A673 (cell line): ENCODE results near the gene SLIT3. TPM values are rescaled to one million over a fixed set of nuclear protein-coding genes. Genes with fewer than 3 reads are reported as not detected.

Experiments used
- BruUV-seq: library from RNA; stranded (reverse); fragments of 400-500 nt; replicated peaks from 2 replicates; lab custom pipeline; 2021; lab: Mats Ljungman, UMichigan
- CTCF ChIA-PET: fragments of 300-600 bp; sonication (Branson Sonifier 250); formaldehyde crosslinking; loops from one replicate; lab custom pipeline; 2022; ENCODE audit warnings: antibody characterized with exemption; lab: Charles Lee
- POLR2A ChIA-PET: fragments of 300-600 bp; sonication (Branson Sonifier 250); formaldehyde crosslinking; loops from one replicate; lab custom pipeline; 2022; ENCODE audit warnings: antibody characterized with exemption; ENCODE audit not compliant: low non-redundant PET; lab: Charles Lee
- DNase-seq: peaks from one replicate; pipeline ENCODE4 v3.0.0-alpha.2; 2015; ENCODE audit warnings: low spot score
- H3K27ac ChIP-seq: fragments of 200-600 bp; sonication (generic); 2 replicates; pipeline ENCODE4 v1.5.1; 2016; ENCODE audit warnings: mixed run types, low read depth, mild to moderate bottlenecking, mixed read lengths, antibody characterized with exemption, low read length; ENCODE audit not compliant: poor library complexity, severe bottlenecking
- H3K27me3 ChIP-seq: fragments of 200-600 bp; sonication (generic); replicated peaks from 2 replicates; pipeline ENCODE4 v1.6.1; 2017; ENCODE audit warnings: mixed run types, low read depth, mild to moderate bottlenecking, mixed read lengths, antibody characterized with exemption, low read length; ENCODE audit not compliant: insufficient read depth, poor library complexity
- H3K36me3 ChIP-seq: fragments of 200-600 bp; sonication (generic); 2 replicates; pipeline ENCODE4 v1.6.1; 2016; ENCODE audit warnings: mixed run types, mild to moderate bottlenecking, mixed read lengths, antibody characterized with exemption, low read length; ENCODE audit not compliant: insufficient read depth, poor library complexity, severe bottlenecking
- H3K4me1 ChIP-seq: fragments of 200-600 bp; sonication (generic); 2 replicates; pipeline ENCODE4 v1.6.1; 2017; ENCODE audit warnings: mixed run types, mild to moderate bottlenecking, mixed read lengths, antibody characterized with exemption, low read length; ENCODE audit not compliant: insufficient read depth, poor library complexity, severe bottlenecking
- H3K4me3 ChIP-seq: fragments of 200-600 bp; sonication (generic); 2 replicates; pipeline ENCODE4 v1.5.1; 2016; ENCODE audit warnings: low read depth, mixed run types, mild to moderate bottlenecking, mixed read lengths, low read length; ENCODE audit not compliant: poor library complexity, severe bottlenecking
- H3K9me3 ChIP-seq: fragments of 200-600 bp; sonication (generic); 2 replicates; pipeline ENCODE4 v1.6.1; 2016; ENCODE audit warnings: mixed run types, low read depth, mild to moderate bottlenecking, mixed read lengths, antibody characterized with exemption, low read length; ENCODE audit not compliant: poor library complexity, severe bottlenecking
- CTCF ChIP-seq: fragments of 300-800, 200-600 bp; sonication (generic); conservative IDR thresholded peaks from 2 replicates; pipeline ENCODE4 v1.5.1; 2017; ENCODE audit warnings: low read depth, mild to moderate bottlenecking, antibody characterized with exemption, low read length, moderate library complexity, mixed read lengths
- EZH2 ChIP-seq: fragments of 200-600 bp; sonication (generic); IDR thresholded peaks from 2 replicates; pipeline ENCODE4 v1.6.1; 2017; ENCODE audit warnings: borderline replicate concordance, low read depth, mild to moderate bottlenecking, mixed read lengths, antibody characterized with exemption, low read length; ENCODE audit not compliant: poor library complexity, severe bottlenecking
- intact Hi-C: fragments of 100-400 bp; cut with micrococcal nuclease; formaldehyde crosslinking; loops from one replicate; pipeline ENCODE4 v1.10.0; 2022; ENCODE audit not compliant: unreplicated experiment
- total RNA-seq: library from RNA; stranded (reverse); gene quantifications from 2 replicates; pipeline ENCODE4 v1.2.3, GENCODE V29; 2021

Gene SLIT3
- total RNA-seq, 1 experiment from 2014 or later, result not detected

GRCh38 chr5:168679515-168679920 is 621.4 kb downstream of the SLIT3 start:
- Histone ChIP-seq H3K27me3 (no peaks in the 10 kb centered on the region), H3K4me3 (no peak overlapping the region), H3K4me1 (no peaks in the 10 kb centered on the region), H3K36me3 (no peaks in the 10 kb centered on the region), H3K27ac (no peak overlapping the region), H3K9me3 (no peaks in the 10 kb centered on the region)
- no TSS peak for BruUV-seq
- peak; percentile 70 for DNase-seq
- intact Hi-C loops, result loop anchor here (2.0 to 10.0 kb wide), 3 partner anchors 407 to 1505 kb away; no protein-coding TSS in a partner anchor
- ChIA-PET CTCF (interaction anchor here (0.6 to 0.9 kb wide), 2 partner anchors 86 to 308 kb away, joined by 3 to 13 read pairs; no protein-coding TSS in a partner anchor), POLR2A (no interaction called here)
- TF ChIP-seq CTCF (peak; percentile 83), EZH2 (no peak)

- no peak overlapping the region for H3K27ac ChIP-seq
- no peaks in the 10 kb centered on the region for H3K9me3 ChIP-seq
- TF ChIP-seq CTCF (no peak), EZH2 (no peak)
- POLR2A ChIA-PET, result no interaction called here
- no peaks in the 10 kb centered on the region for H3K4me1 ChIP-seq
- CTCF ChIA-PET, result no interaction called here
- no peaks in the 10 kb centered on the region for H3K36me3 ChIP-seq
- DNase-seq, result no peak
- no peak overlapping the region for H3K4me3 ChIP-seq
- no TSS peak for BruUV-seq
- no peaks in the 10 kb centered on the region for H3K27me3 ChIP-seq
- intact Hi-C loops, result loop anchor here (5.0 to 10.0 kb wide), 2 partner anchors 404 to 1508 kb away; no protein-coding TSS in a partner anchor
These were observed 624.4 kb downstream of the SLIT3 start for GRCh38 chr5:168676501-168676900.

- H3K27me3 ChIP-seq, result no peaks in the 10 kb centered on the region
- no peak for DNase-seq
- intact Hi-C loops, result loop anchor here (5.0 to 10.0 kb wide), 2 partner anchors 404 to 1509 kb away; no protein-coding TSS in a partner anchor
- no peak overlapping the region for H3K27ac ChIP-seq
- no peaks in the 10 kb centered on the region for H3K4me1 ChIP-seq
- BruUV-seq, result no TSS peak
- ChIA-PET POLR2A (no interaction called here), CTCF (interaction anchor here (0.6 kb wide), 1 partner anchor 908 kb away, joined by 5 read pairs; the partner anchor contains the start of gene SPDL1)
- no peak for TF ChIP-seq CTCF
- H3K9me3 ChIP-seq, result no peaks in the 10 kb centered on the region
- no peaks in the 10 kb centered on the region for H3K36me3 ChIP-seq
- H3K4me3 ChIP-seq, result no peak overlapping the region
These were observed 625.0 kb downstream of the SLIT3 start for GRCh38 chr5:168675883-168676408.
